GM12878 (cell line): ENCODE measurements around the gene WNT5A. TPM values are rescaled to one million over a fixed set of nuclear protein-coding genes. Genes with fewer than 3 reads are reported as not detected.

ENCODE experiments used
- ATAC-seq: fragments of 200-7000 bp; cut with Tn5 transposase; 3 replicates; pipeline ENCODE4 v1.9.1; 2020; ENCODE audit warnings: mild to moderate bottlenecking, moderate library complexity
- BruUV-seq: library from RNA; stranded (reverse); fragments of 400-500 nt; replicated peaks from 2 replicates; lab custom pipeline; 2021; lab: Mats Ljungman, UMichigan
- CTCF ChIA-PET: fragments of 300-600 bp; sonication (Branson Sonifier 250); formaldehyde crosslinking; extraction: SDS; loops from one replicate; lab custom pipeline; 2021; ENCODE audit warnings: inconsistent platforms; lab: Yijun Ruan, JAX
- POLR2A ChIA-PET: fragments of 350-600 bp; formaldehyde crosslinking; extraction: SDS; loops from one replicate; lab custom pipeline; 2021; ENCODE audit warnings: inconsistent platforms; lab: Charles Lee
- RAD21 ChIA-PET: fragments of 300-600 bp; sonication (Branson Sonifier 250); formaldehyde crosslinking; loops from one replicate; lab custom pipeline; 2023; ENCODE audit warnings: antibody characterized with exemption; ENCODE audit not compliant: unreplicated experiment; lab: Charles Lee
- SMC1A ChIA-PET: fragments of 300-600 bp; sonication (Branson Sonifier 250); formaldehyde crosslinking; loops from one replicate; lab custom pipeline; 2023; ENCODE audit not compliant: unreplicated experiment, uncharacterized antibody; lab: Charles Lee
- DNase-seq: peaks from one replicate; pipeline ENCODE4 v3.0.0-alpha.2; 2011; ENCODE audit warnings: low read depth, low spot score
- FAIRE-seq: peaks from 3 replicates; lab custom pipeline; 2011; peaks lifted over from hg19 to GRCh38; lab: Jason Lieb, UNC
- H2AFZ ChIP-seq: 2 replicates; pipeline ENCODE4 v1.6.0; 2011; ENCODE audit warnings: low read depth, low read length, control low read depth; ENCODE audit not compliant: control insufficient read depth
- H3K27ac ChIP-seq: 2 replicates; pipeline ENCODE4 v1.5.1; 2011; ENCODE audit warnings: control low read depth; ENCODE audit not compliant: control insufficient read depth, insufficient read depth
- H3K27me3 ChIP-seq, 2 experiments: replicated peaks in 1 of 2; 2 replicates each; pipeline versions ENCODE4 v1.6.0 to v1.6.1; 2011; ENCODE audit warnings: low read length in 1 of 2; ENCODE audit not compliant: control insufficient read depth in 2 of 2, insufficient read depth in 2 of 2
- H3K36me3 ChIP-seq, 2 experiments: 2 replicates each; pipeline ENCODE4 v1.5.1; 2011; ENCODE audit warnings: low read length in 1 of 2; ENCODE audit not compliant: control insufficient read depth in 2 of 2, insufficient read depth in 2 of 2
- H3K4me1 ChIP-seq: 2 replicates; pipeline ENCODE4 v1.6.1; 2011; ENCODE audit warnings: mild to moderate bottlenecking, low read length, moderate library complexity, mixed read lengths; ENCODE audit not compliant: control insufficient read depth, insufficient read depth
- H3K4me2 ChIP-seq: 2 replicates; pipeline ENCODE4 v1.6.0; 2011; ENCODE audit warnings: control low read depth; ENCODE audit not compliant: control insufficient read depth, insufficient read depth
- H3K4me3 ChIP-seq: fragments of 200-600 bp; sonication (generic); 2 replicates; pipeline ENCODE4 v1.5.1; 2016
- H3K79me2 ChIP-seq: 2 replicates; pipeline ENCODE4 v1.6.0; 2011; ENCODE audit warnings: low read length; ENCODE audit not compliant: control insufficient read depth, insufficient read depth
- H3K9ac ChIP-seq: 2 replicates; pipeline ENCODE4 v1.8.0; 2011; ENCODE audit warnings: low read length, control low read depth, mixed read lengths; ENCODE audit not compliant: control insufficient read depth, insufficient read depth
- H3K9me3 ChIP-seq: replicated peaks from 3 replicates; pipeline ENCODE4 v1.5.1; 2011; ENCODE audit warnings: mild to moderate bottlenecking, low read length; ENCODE audit not compliant: control insufficient read depth, insufficient read depth
- H4K20me1 ChIP-seq: 2 replicates; pipeline ENCODE4 v1.6.0; 2011; ENCODE audit not compliant: control insufficient read depth, insufficient read depth
- CEBPB ChIP-seq, 2 experiments: fragments of 150-350 bp in 1 of 2; IDR thresholded peaks; 2 replicates each; pipeline ENCODE4 v1.6.1; 2012 to 2014; ENCODE audit warnings: low read depth in 2 of 2, low read length in 2 of 2, borderline replicate concordance in 1 of 2, inconsistent platforms in 1 of 2
- CUX1 ChIP-seq: IDR thresholded peaks from 2 replicates; pipeline ENCODE4 v1.6.1; 2012; ENCODE audit warnings: improper control_type of control experiment, low read depth, low read length; ENCODE audit not compliant: insufficient replicate concordance
- NFYA ChIP-seq: IDR thresholded peaks from 2 replicates; pipeline ENCODE4 v1.6.1; 2011; ENCODE audit warnings: low read depth, mild to moderate bottlenecking, low read length, improper control_type of control experiment, borderline replicate concordance
- SIX5 ChIP-seq: IDR thresholded peaks from 2 replicates; pipeline ENCODE4 v1.6.1; 2011; ENCODE audit warnings: mild to moderate bottlenecking, low read depth, low read length, moderate library complexity; ENCODE audit not compliant: severe bottlenecking
- SMC3 ChIP-seq: IDR thresholded peaks from 2 replicates; pipeline ENCODE4 v1.6.1; 2011; ENCODE audit warnings: low read length, improper control_type of control experiment, borderline replicate concordance
- TARDBP ChIP-seq: IDR thresholded peaks from 2 replicates; pipeline ENCODE4 v1.6.1; 2016; ENCODE audit warnings: borderline replicate concordance
- ZBTB40 ChIP-seq: fragments of 450-650 bp; IDR thresholded peaks from 2 replicates; pipeline ENCODE4 v1.6.1; 2016; ENCODE audit warnings: mild to moderate bottlenecking, moderate library complexity, borderline replicate concordance
- WGBS: methylation state at CpG from one replicate; pipeline ENCODE4 v1.1.6; 2016; ENCODE audit warnings: low lambda C conversion rate; ENCODE audit not compliant: insufficient replicate concordance, insufficient coverage; ENCODE audit errors: missing lambda C conversion rate; 5-methylcytosine and 5-hydroxymethylcytosine counted together
- in situ Hi-C: fragments of 300-500 bp; cut with MboI; formaldehyde crosslinking; loops from 9 replicates; pipeline ENCODE4 v1.14.3; 2018; ENCODE audit warnings: mixed read lengths
- intact Hi-C: fragments of 100-400 bp; cut with micrococcal nuclease; formaldehyde crosslinking; loops from one replicate; pipeline ENCODE4 v1.14.2; 2022; ENCODE audit not compliant: unreplicated experiment
- polyA plus RNA-seq, 11 experiments: library from polyadenylated mRNA; depleted of rRNA in 4 of 11; unstranded in 6 of 11; stranded (reverse) in 5 of 11; fragments of >200 nt; fragmentation: Nextera tagmentation in 4 of 11; fragmentation: Illumina TruSeq in 1 of 11; extraction: Ambion mirVana in 4 of 11; extraction: Trizol in 1 of 11; gene quantifications; 1 replicate in 1 of 11; 2 replicates in 10 of 11; pipeline versions ENCODE4 v1.2.1 to v1.2.3, GENCODE V29; 2011 to 2016; ENCODE audit warnings: inconsistent platforms in 2 of 11, missing spikeins in 2 of 11, low read depth in 1 of 11
- total RNA-seq, 4 experiments: library from RNA; depleted of rRNA in 3 of 4; stranded (reverse); fragments of >200 nt in 3 of 4; fragmentation: Illumina TruSeq in 1 of 4; extraction: Trizol in 1 of 4; gene quantifications; 2 replicates each; pipeline versions ENCODE4 v1.2.1 to v1.2.3, GENCODE V29; 2013 to 2021
- TF ChIP-seq, protein P1 (sequence below): fragments of 450-650 bp; IDR thresholded peaks from 2 replicates; pipeline ENCODE4 v1.6.1; 2014; ENCODE audit warnings: mild to moderate bottlenecking

WNT5A gene
- total and polyA plus RNA-seq, 10 of the 15 experiments (the other 5 are each of a cell fraction or from before 2014, with no cell fraction given), result 0.06 to 2.8 (median 0.39) TPM

DNA sequence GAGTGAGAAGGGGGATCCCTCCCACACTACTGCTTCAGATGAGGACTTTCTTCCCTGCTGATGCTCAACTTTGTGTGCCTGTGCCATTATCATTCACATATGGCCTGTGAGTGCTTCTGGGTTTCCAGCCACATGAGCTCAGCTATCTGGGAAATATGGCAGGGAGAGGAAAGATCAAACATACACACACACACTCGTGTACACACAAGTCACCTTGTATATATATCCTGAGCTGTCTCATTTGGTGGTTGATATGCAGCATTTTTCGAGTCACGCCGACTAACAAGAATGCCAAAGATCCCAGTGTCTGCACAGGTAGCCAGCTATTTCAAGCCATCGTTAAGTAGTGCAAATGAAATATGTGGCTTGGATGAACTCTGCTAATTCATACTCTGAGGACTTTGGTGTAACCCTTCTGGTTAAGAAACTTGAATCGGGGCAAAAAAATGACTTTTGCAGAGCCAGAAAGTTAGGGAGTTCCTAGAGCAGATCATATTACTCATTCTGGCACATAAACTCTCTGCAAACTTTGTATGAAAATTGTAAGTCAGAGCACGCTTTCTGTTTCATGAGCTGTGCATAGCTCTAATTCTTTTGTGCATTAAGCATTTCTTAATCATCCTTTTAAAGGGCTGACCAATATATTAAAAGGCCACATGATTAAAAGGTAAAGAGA lies 24.9 kb upstream of the WNT5A start:
- BruUV-seq, result no TSS peak
- Histone ChIP-seq H4K20me1 (no peaks in the 10 kb centered on the region), H3K27me3 (peaks cover 0 to 2% of the 10 kb centered on the region in 2 experiments; a peak in 1 of 4 replicates), H3K36me3 (no peaks in the 10 kb centered on the region), H3K4me1 (no peaks in the 10 kb centered on the region), H3K27ac (no peak overlapping the region), H3K9me3 (no peaks in the 10 kb centered on the region), H3K9ac (no peak overlapping the region), H2AFZ (no peak overlapping the region), H3K79me2 (no peaks in the 10 kb centered on the region), H3K4me3 (no peak overlapping the region), H3K4me2 (no peak overlapping the region)
- in situ Hi-C loops (no loop called here), intact Hi-C loops (loop anchor here (5.0 kb wide), 1 partner anchor 95 kb away; no protein-coding TSS in a partner anchor)
- ATAC-seq, result peak; percentile 49
- CTCF ChIA-PET, result no interaction called here
- no peak for FAIRE-seq
- 37% methylated on average over 7 of the region's 7 CpGs for WGBS
- no peak for DNase-seq
- RAD21 ChIA-PET, result no interaction called here
- SMC1A ChIA-PET, result interaction anchor here (0.8 to 1.1 kb wide), 3 partner anchors 9 to 96 kb away, joined by 3 to 4 read pairs (median 3); no protein-coding TSS in a partner anchor
- POLR2A ChIA-PET, result no interaction called here
- TF ChIP-seq TARDBP, result no peak
- no peak for TF ChIP-seq SIX5
- TF ChIP-seq ZBTB40, result no peak
- no peak for TF ChIP-seq CEBPB (IDR thresholded peaks at IDR 0.05; ENCODE audit: borderline replicate concordance in 1 of 2, low read depth in 2 of 2, low read length in 2 of 2)
- no peak for TF ChIP-seq NFYA
- TF ChIP-seq, protein P1, sequence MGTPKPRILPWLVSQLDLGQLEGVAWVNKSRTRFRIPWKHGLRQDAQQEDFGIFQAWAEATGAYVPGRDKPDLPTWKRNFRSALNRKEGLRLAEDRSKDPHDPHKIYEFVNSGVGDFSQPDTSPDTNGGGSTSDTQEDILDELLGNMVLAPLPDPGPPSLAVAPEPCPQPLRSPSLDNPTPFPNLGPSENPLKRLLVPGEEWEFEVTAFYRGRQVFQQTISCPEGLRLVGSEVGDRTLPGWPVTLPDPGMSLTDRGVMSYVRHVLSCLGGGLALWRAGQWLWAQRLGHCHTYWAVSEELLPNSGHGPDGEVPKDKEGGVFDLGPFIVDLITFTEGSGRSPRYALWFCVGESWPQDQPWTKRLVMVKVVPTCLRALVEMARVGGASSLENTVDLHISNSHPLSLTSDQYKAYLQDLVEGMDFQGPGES, result no peak
- no peak for TF ChIP-seq CUX1
- no peak for TF ChIP-seq SMC3
